Activated CD8-positive, alpha-beta T cell treated with anti-CD3 and anti-CD28 coated beads, Interleukin-2, amount 10 ng/mL, durations not matched to agents 7 days and 5 days (primary cell): ENCODE results near the gene GPD2. TPM values are rescaled to one million over a fixed set of nuclear protein-coding genes. Genes with fewer than 3 reads are reported as not detected.

Experiments used
- total RNA-seq, 2 experiments: library from RNA; stranded (reverse); gene quantifications; one replicate each; pipeline ENCODE4 v1.2.3, GENCODE V29; 2021

GPD2 gene
- total RNA-seq, 2 experiments from 2014 or later: 13.6 to 14.7 TPM

Other genes starting within 250 kb of the GPD2 start
- 1 to 10 TPM; 1.9 to 2.0 TPM for gene NR4A2, start 103.7 kb upstream of the GPD2 start, total RNA-seq